WTC11 (cell line): ENCODE measurements around the gene SLC9B1. TPM values are rescaled to one million over a fixed set of nuclear protein-coding genes. Genes with fewer than 3 reads are reported as not detected.

Experiments used
- ATAC-seq: fragments of 200-7000 bp; cut with Tn5 transposase; 2 replicates; pipeline ENCODE4 v1.10.0; 2021; ENCODE audit warnings: mild to moderate bottlenecking, moderate library complexity
- CTCF ChIA-PET: fragments of 300-600 bp; sonication (Branson Sonifier 250); formaldehyde crosslinking; loops from one replicate; lab custom pipeline; 2021; ENCODE audit warnings: antibody characterized with exemption; lab: Charles Lee
- POLR2A ChIA-PET: fragments of 350-600 bp; sonication (Branson Sonifier 250); formaldehyde crosslinking; loops from one replicate; lab custom pipeline; 2021; ENCODE audit warnings: antibody characterized with exemption; lab: Charles Lee
- DNase-seq: peaks from one replicate; pipeline ENCODE4 v3.0.0; 2021; ENCODE audit warnings: low spot score
- H3K27ac Mint-ChIP-seq: 2 replicates; pipeline ENCODE4 v1.8.0; 2021; ENCODE audit warnings: mixed read lengths
- H3K27me3 Mint-ChIP-seq: 2 replicates; pipeline ENCODE4 v1.8.0; 2021; ENCODE audit warnings: low read depth, mild to moderate bottlenecking, moderate library complexity, mixed read lengths
- H3K36me3 Mint-ChIP-seq: 2 replicates; pipeline ENCODE4 v1.8.0; 2021; ENCODE audit warnings: mixed read lengths
- H3K4me1 Mint-ChIP-seq: 2 replicates; pipeline ENCODE4 v1.8.0; 2022; ENCODE audit warnings: mixed read lengths
- H3K4me3 Mint-ChIP-seq: 2 replicates; pipeline ENCODE4 v1.8.0; 2021; ENCODE audit warnings: mild to moderate bottlenecking, moderate library complexity, mixed read lengths
- H3K9me3 Mint-ChIP-seq: 2 replicates; pipeline ENCODE4 v1.8.0; 2021; ENCODE audit warnings: mixed read lengths
- ATF1 ChIP-seq: sonication (generic); formaldehyde crosslinking; IDR thresholded peaks from 2 replicates; pipeline ENCODE4 v1.8.1; 2023; ENCODE audit warnings: mild to moderate bottlenecking, moderate library complexity, missing genetic modification reagents
- CREM ChIP-seq: sonication (generic); formaldehyde crosslinking; IDR thresholded peaks from 2 replicates; pipeline ENCODE4 v1.8.1; 2022; ENCODE audit warnings: mild to moderate bottlenecking, missing genetic modification reagents, moderate library complexity
- ESRRA ChIP-seq: sonication (generic); formaldehyde crosslinking; IDR thresholded peaks from 2 replicates; pipeline ENCODE4 v1.8.1; 2022; ENCODE audit warnings: mild to moderate bottlenecking, missing genetic modification reagents, borderline replicate concordance
- ETV6 ChIP-seq: sonication (generic); formaldehyde crosslinking; IDR thresholded peaks from 2 replicates; pipeline ENCODE4 v1.8.1; 2022; ENCODE audit warnings: mild to moderate bottlenecking, missing genetic modification reagents
- HMGXB4 ChIP-seq: sonication (generic); formaldehyde crosslinking; IDR thresholded peaks from 2 replicates; pipeline ENCODE4 v1.8.1; 2023; ENCODE audit warnings: mild to moderate bottlenecking, moderate library complexity, missing genetic modification reagents
- NFYB ChIP-seq: sonication (generic); formaldehyde crosslinking; conservative IDR thresholded peaks from 2 replicates; pipeline ENCODE4 v1.8.0; 2022; ENCODE audit warnings: low read depth, missing genetic modification reagents
- PREB ChIP-seq: sonication (generic); formaldehyde crosslinking; IDR thresholded peaks from 2 replicates; pipeline ENCODE4 v1.8.1; 2022; ENCODE audit warnings: mild to moderate bottlenecking, missing genetic modification reagents, moderate library complexity, borderline replicate concordance
- RORB ChIP-seq: fragments of 250-450 bp; sonication (Bioruptor Pico); IDR thresholded peaks from 2 replicates; pipeline ENCODE4 v1.9.0; 2021; ENCODE audit warnings: mild to moderate bottlenecking
- TCF7 ChIP-seq: sonication (generic); formaldehyde crosslinking; IDR thresholded peaks from 2 replicates; pipeline ENCODE4 v1.8.0; 2022; ENCODE audit warnings: mild to moderate bottlenecking, low read depth, missing genetic modification reagents, moderate library complexity
- TEAD1 ChIP-seq: sonication (generic); formaldehyde crosslinking; IDR thresholded peaks from 2 replicates; pipeline ENCODE4 v1.8.0; 2022; ENCODE audit warnings: mild to moderate bottlenecking, missing genetic modification reagents
- USF2 ChIP-seq: sonication (generic); formaldehyde crosslinking; IDR thresholded peaks from 2 replicates; pipeline ENCODE4 v1.8.1; 2023; ENCODE audit warnings: mild to moderate bottlenecking, missing genetic modification reagents, moderate library complexity
- ZBTB21 ChIP-seq: sonication (generic); formaldehyde crosslinking; IDR thresholded peaks from 2 replicates; pipeline ENCODE4 v1.8.1; 2023; ENCODE audit warnings: mild to moderate bottlenecking, missing genetic modification reagents, borderline replicate concordance
- ZMAT4 ChIP-seq: fragments of 250-450 bp; sonication (Bioruptor Pico); IDR thresholded peaks from 2 replicates; pipeline ENCODE4 v1.9.0; 2021; ENCODE audit warnings: mild to moderate bottlenecking
- ZNF232 ChIP-seq: sonication (generic); formaldehyde crosslinking; IDR thresholded peaks from 2 replicates; pipeline ENCODE4 v1.8.0; 2022; ENCODE audit warnings: mild to moderate bottlenecking, missing genetic modification reagents
- total RNA-seq: library from RNA; stranded (reverse); gene quantifications from 3 replicates; pipeline ENCODE4 v1.2.3, GENCODE V29; 2021
- TF ChIP-seq, protein P1 (sequence below): sonication (generic); formaldehyde crosslinking; IDR thresholded peaks from 2 replicates; pipeline ENCODE4 v1.8.1; 2022; ENCODE audit warnings: low read depth, mild to moderate bottlenecking, moderate library complexity, missing genetic modification reagents, borderline replicate concordance
- TF ChIP-seq, protein P2 (sequence below): fragments of 200-600 bp; IDR thresholded peaks from 2 replicates; pipeline ENCODE4 v1.8.0; 2022; ENCODE audit warnings: antibody characterized with exemption
- TF ChIP-seq, protein P3 (sequence below): sonication (generic); formaldehyde crosslinking; IDR thresholded peaks from 2 replicates; pipeline ENCODE4 v1.8.0; 2023; ENCODE audit warnings: missing genetic modification reagents, mild to moderate bottlenecking, borderline replicate concordance

Gene SLC9B1
- total RNA-seq, 1 experiment from 2014 or later, result 0.59 TPM

DNA sequence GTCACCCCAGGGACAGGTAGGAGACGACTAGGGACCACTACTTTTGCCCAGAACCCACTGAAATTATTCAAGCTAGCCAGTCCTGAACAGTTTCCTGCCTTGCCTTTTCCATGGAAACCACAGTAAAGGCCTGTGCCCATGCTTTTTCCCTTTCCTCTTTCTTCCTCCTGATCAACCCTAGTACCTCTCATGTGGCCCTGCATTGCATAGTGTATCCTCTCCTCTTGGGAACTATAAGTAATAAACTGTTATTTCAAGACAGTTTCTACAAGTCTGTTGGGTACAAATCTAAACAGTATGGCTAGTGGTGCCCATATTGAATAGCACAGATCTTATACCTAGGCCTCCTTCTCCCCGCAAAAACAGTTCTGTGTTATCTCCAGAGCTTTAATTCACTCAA lies 136.2 kb downstream of the SLC9B1 start:
- no peaks in the 10 kb centered on the region for H3K27me3 Mint-ChIP-seq
- TF ChIP-seq ZMAT4 (CRISPR knock-in tag) (no peak), ATF1 (CRISPR knock-in tag) (no peak), ZBTB21 (CRISPR knock-in tag) (no peak), TEAD1 (no peak), PREB (no peak), HMGXB4 (CRISPR knock-in tag) (no peak)
- TF ChIP-seq, protein P1, sequence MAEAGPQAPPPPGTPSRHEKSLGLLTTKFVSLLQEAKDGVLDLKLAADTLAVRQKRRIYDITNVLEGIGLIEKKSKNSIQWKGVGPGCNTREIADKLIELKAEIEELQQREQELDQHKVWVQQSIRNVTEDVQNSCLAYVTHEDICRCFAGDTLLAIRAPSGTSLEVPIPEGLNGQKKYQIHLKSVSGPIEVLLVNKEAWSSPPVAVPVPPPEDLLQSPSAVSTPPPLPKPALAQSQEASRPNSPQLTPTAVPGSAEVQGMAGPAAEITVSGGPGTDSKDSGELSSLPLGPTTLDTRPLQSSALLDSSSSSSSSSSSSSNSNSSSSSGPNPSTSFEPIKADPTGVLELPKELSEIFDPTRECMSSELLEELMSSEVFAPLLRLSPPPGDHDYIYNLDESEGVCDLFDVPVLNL (CRISPR knock-in tag), result no peak
- TF ChIP-seq, all 79 proteins: peak for 0
- no peak for DNase-seq
- peak; percentile 41; the same call in 1 of the 2 replicates for ATAC-seq
- no peak overlapping the region for H3K4me3 Mint-ChIP-seq
- H3K4me1 Mint-ChIP-seq, result peaks cover 15% of the 10 kb centered on the region
- H3K27ac Mint-ChIP-seq, result no peak overlapping the region
- POLR2A ChIA-PET, result no interaction called here
- CTCF ChIA-PET, result no interaction called here
- H3K36me3 Mint-ChIP-seq, result peaks cover 7% of the 10 kb centered on the region
- peaks cover 4% of the 10 kb centered on the region for H3K9me3 Mint-ChIP-seq

DNA sequence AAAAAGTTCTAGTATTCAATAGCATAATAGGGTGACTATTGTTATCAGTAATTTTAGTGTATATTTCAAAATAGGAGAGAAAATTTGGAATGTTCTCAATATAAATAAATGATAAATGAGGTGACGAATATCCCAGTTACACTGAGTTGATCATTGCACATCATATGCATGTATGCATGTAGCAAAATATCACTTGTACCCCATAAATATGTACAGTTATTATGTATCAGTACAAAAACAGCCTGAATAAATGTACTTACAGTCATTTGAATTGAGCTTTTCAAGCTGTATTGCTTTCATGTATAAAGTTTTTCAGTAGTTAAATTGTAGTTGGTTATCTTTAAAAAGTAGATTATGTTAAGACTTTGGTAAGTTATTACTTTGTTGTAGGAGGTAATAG lies 138.2 kb downstream of the SLC9B1 start:
- TF ChIP-seq NFYB (CRISPR knock-in tag) (no peak), USF2 (no peak)
- TF ChIP-seq, protein P2, sequence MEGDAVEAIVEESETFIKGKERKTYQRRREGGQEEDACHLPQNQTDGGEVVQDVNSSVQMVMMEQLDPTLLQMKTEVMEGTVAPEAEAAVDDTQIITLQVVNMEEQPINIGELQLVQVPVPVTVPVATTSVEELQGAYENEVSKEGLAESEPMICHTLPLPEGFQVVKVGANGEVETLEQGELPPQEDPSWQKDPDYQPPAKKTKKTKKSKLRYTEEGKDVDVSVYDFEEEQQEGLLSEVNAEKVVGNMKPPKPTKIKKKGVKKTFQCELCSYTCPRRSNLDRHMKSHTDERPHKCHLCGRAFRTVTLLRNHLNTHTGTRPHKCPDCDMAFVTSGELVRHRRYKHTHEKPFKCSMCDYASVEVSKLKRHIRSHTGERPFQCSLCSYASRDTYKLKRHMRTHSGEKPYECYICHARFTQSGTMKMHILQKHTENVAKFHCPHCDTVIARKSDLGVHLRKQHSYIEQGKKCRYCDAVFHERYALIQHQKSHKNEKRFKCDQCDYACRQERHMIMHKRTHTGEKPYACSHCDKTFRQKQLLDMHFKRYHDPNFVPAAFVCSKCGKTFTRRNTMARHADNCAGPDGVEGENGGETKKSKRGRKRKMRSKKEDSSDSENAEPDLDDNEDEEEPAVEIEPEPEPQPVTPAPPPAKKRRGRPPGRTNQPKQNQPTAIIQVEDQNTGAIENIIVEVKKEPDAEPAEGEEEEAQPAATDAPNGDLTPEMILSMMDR, result no peak
- TF ChIP-seq, all 79 proteins: peak for 0
- H3K36me3 Mint-ChIP-seq, result peaks cover 27% of the 10 kb centered on the region
- DNase-seq, result no peak
- H3K9me3 Mint-ChIP-seq, result peaks cover 16% of the 10 kb centered on the region
- POLR2A ChIA-PET, result interaction anchor here (1.3 kb wide), 1 partner anchor 12 kb away, joined by 4 read pairs; the partner anchor contains the start of gene CISD2
- CTCF ChIA-PET, result no interaction called here
- H3K4me1 Mint-ChIP-seq, result peaks cover 13% of the 10 kb centered on the region
- H3K4me3 Mint-ChIP-seq, result no peak overlapping the region
- no peak for ATAC-seq
- no peaks in the 10 kb centered on the region for H3K27me3 Mint-ChIP-seq
- H3K27ac Mint-ChIP-seq, result no peak overlapping the region

DNA sequence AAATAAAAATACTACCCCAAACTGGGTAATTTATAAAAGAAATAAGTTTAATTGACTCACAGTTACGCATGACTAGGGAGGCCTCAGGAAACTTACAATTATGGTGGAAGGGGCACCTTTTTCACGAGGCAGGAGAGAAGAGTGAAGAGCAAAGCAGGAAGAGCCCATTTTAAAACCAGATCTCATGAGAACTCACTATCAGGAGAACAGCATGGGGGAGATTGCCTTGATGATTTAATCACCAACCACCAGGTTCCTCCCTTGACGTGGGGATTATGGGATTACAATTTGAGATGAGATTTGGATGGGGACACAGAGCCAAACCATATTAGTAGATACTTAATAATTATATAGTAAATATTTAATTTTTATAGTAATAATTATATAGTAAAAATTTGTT lies 140.6 kb downstream of the SLC9B1 start:
- CTCF ChIA-PET, result no interaction called here
- ATAC-seq (no peak), DNase-seq (no peak)
- no peak overlapping the region for H3K4me3 Mint-ChIP-seq
- no peaks in the 10 kb centered on the region for H3K27me3 Mint-ChIP-seq
- H3K27ac Mint-ChIP-seq, result no peak overlapping the region
- POLR2A ChIA-PET, result no interaction called here
- peaks cover 49% of the 10 kb centered on the region for H3K36me3 Mint-ChIP-seq
- H3K4me1 Mint-ChIP-seq, result peaks cover 13% of the 10 kb centered on the region
- H3K9me3 Mint-ChIP-seq, result peaks cover 33% of the 10 kb centered on the region
- TF ChIP-seq HMGXB4 (CRISPR knock-in tag) (no peak), ZMAT4 (CRISPR knock-in tag) (no peak), ESRRA (CRISPR knock-in tag) (no peak), ZNF232 (no peak), TCF7 (CRISPR knock-in tag) (no peak), RORB (CRISPR knock-in tag) (no peak), ETV6 (CRISPR knock-in tag) (no peak), CREM (no peak)
- TF ChIP-seq, protein P3, sequence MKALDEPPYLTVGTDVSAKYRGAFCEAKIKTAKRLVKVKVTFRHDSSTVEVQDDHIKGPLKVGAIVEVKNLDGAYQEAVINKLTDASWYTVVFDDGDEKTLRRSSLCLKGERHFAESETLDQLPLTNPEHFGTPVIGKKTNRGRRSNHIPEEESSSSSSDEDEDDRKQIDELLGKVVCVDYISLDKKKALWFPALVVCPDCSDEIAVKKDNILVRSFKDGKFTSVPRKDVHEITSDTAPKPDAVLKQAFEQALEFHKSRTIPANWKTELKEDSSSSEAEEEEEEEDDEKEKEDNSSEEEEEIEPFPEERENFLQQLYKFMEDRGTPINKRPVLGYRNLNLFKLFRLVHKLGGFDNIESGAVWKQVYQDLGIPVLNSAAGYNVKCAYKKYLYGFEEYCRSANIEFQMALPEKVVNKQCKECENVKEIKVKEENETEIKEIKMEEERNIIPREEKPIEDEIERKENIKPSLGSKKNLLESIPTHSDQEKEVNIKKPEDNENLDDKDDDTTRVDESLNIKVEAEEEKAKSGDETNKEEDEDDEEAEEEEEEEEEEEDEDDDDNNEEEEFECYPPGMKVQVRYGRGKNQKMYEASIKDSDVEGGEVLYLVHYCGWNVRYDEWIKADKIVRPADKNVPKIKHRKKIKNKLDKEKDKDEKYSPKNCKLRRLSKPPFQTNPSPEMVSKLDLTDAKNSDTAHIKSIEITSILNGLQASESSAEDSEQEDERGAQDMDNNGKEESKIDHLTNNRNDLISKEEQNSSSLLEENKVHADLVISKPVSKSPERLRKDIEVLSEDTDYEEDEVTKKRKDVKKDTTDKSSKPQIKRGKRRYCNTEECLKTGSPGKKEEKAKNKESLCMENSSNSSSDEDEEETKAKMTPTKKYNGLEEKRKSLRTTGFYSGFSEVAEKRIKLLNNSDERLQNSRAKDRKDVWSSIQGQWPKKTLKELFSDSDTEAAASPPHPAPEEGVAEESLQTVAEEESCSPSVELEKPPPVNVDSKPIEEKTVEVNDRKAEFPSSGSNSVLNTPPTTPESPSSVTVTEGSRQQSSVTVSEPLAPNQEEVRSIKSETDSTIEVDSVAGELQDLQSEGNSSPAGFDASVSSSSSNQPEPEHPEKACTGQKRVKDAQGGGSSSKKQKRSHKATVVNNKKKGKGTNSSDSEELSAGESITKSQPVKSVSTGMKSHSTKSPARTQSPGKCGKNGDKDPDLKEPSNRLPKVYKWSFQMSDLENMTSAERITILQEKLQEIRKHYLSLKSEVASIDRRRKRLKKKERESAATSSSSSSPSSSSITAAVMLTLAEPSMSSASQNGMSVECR (CRISPR knock-in tag), result no peak
